ENCODE results near the gene CNTRL.
A peak's percentile ranks its signal among the peaks of the same experiment; 100 is the strongest.

DNA sequence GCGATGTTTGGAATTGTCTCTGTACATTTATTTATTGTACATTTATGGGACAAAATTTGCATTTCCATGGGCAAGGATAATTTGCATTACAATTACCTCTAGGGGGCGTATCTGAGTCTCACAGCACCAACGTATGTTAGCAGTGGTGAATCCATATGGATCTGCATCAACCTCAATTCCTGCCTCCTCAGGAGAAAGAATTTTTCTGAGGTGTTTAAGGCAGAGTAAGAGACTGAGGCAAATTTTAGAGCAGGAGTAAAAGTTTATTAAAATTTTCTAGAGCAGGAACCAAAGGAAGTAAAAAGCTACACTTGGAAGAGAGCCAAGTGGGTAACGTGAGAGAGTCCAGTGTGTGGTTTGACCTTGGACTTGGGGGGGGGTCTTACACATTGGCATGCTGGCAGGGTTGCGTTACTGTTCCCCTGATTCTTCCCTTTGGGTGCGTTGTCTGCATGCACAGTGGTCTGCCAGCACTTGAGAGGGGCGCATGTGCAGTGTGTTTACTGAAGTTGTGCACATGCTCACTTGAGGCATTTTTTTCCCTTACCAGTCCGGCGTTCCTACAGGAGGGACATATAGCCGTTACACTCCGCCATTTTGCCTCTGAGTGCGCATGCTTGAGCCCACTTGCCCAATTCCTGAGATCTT is 147.9 kb downstream of the CNTRL start:
- TF ChIP-seq, protein P1, sequence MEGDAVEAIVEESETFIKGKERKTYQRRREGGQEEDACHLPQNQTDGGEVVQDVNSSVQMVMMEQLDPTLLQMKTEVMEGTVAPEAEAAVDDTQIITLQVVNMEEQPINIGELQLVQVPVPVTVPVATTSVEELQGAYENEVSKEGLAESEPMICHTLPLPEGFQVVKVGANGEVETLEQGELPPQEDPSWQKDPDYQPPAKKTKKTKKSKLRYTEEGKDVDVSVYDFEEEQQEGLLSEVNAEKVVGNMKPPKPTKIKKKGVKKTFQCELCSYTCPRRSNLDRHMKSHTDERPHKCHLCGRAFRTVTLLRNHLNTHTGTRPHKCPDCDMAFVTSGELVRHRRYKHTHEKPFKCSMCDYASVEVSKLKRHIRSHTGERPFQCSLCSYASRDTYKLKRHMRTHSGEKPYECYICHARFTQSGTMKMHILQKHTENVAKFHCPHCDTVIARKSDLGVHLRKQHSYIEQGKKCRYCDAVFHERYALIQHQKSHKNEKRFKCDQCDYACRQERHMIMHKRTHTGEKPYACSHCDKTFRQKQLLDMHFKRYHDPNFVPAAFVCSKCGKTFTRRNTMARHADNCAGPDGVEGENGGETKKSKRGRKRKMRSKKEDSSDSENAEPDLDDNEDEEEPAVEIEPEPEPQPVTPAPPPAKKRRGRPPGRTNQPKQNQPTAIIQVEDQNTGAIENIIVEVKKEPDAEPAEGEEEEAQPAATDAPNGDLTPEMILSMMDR (IDR thresholded peaks at IDR 0.05): peak; percentile 90
- TF ChIP-seq EZH2phosphoT487 (IDR thresholded peaks at IDR 0.05; ENCODE audit: borderline replicate concordance, low read depth): no peak
- no peak for TF ChIP-seq POLR2AphosphoS5 (IDR thresholded peaks at IDR 0.05; ENCODE audit: low read depth, low read length)
- no peak for TF ChIP-seq CHD2 (IDR thresholded peaks at IDR 0.05; ENCODE audit: low read length, partially characterized antibody)
- no peak for TF ChIP-seq FOSL2 (IDR thresholded peaks at IDR 0.05; ENCODE audit: borderline replicate concordance, low read depth)
- TF ChIP-seq, protein P2, sequence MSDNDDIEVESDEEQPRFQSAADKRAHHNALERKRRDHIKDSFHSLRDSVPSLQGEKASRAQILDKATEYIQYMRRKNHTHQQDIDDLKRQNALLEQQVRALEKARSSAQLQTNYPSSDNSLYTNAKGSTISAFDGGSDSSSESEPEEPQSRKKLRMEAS (IDR thresholded peaks at IDR 0.05; ENCODE audit: low read depth): no peak
- TF ChIP-seq RFX5 (IDR thresholded peaks at IDR 0.05; ENCODE audit: low read length): no peak
- peak; percentile 44 for TF ChIP-seq SMC3 (IDR thresholded peaks at IDR 0.05; ENCODE audit: low read depth, low read length)
- no peak for TF ChIP-seq ZBTB33 (IDR thresholded peaks at IDR 0.05; ENCODE audit: borderline replicate concordance, low read depth)
- no peak for TF ChIP-seq REST (IDR thresholded peaks at IDR 0.05; ENCODE audit: low read depth, low read length)
- peak; percentile 55 for TF ChIP-seq NFIC (IDR thresholded peaks at IDR 0.05; ENCODE audit: borderline replicate concordance)
- no peak for TF ChIP-seq RCOR1 (IDR thresholded peaks at IDR 0.05; ENCODE audit: low read length)
